ENCODE results near the gene GLIPR1L2. TPM values are rescaled to one million over a fixed set of nuclear protein-coding genes. Genes with fewer than 3 reads are reported as not detected.
A peak's percentile ranks its signal among the peaks of the same experiment; 100 is the strongest.
"Not testable (repeated sequence)": the region's sequence is repeated elsewhere in the genome, so short reads cannot be mapped to it uniquely, and the experiment has no call there.

The GLIPR1L2 gene
- total and polyA plus RNA-seq, 2 experiments from 2014 or later: 0.08 TPM; not detected in 1

DNA sequence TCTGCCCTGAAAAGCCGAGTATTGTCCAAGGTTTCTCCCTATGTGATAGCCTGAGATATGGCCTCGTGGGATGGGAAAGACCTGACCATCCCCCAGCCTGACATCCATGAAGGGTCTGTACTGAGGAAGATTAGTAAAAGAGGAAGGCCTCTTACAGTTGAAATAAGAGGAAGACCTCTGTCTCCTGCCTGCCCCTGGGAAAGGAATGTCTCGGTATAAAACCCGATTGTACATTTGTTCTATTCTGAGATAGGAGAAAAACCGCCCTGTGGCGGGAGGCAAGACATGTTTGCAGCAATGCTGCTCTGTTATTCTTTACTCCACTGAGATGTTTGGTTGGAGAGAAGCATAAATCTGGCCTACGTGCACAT is 54.2 kb downstream of the GLIPR1L2 start:
- not testable (repeated sequence) for H3K4me2 ChIP-seq; H3K4me3 Mint-ChIP-seq; H3F3A ChIP-seq (replicated peaks; ENCODE audit: low read depth); H4K20me1 ChIP-seq (replicated peaks; ENCODE audit: insufficient read depth); DNase-seq (ENCODE audit: low spot score); H3K4me1 ChIP-seq (ENCODE audit: insufficient read depth); H3K9me2 ChIP-seq (ENCODE audit: insufficient read depth); H3K27ac Mint-ChIP-seq; H3K79me2 ChIP-seq (replicated peaks; ENCODE audit: insufficient read depth); H3K27me3 Mint-ChIP-seq (ENCODE audit: insufficient read depth, low read depth, poor library complexity); H3K4me1 Mint-ChIP-seq; ATAC-seq; H3K36me3 Mint-ChIP-seq (ENCODE audit: low read depth); H3K4me3 ChIP-seq; H3K36me3 ChIP-seq (ENCODE audit: insufficient read depth); H3K27me3 ChIP-seq (ENCODE audit: insufficient read depth); H3K27ac ChIP-seq (ENCODE audit: low read depth)
- H2AFZ ChIP-seq: peak overlapping the region; percentile 69
- peaks cover 20% of the 10 kb centered on the region for H3K9me3 Mint-ChIP-seq

DNA sequence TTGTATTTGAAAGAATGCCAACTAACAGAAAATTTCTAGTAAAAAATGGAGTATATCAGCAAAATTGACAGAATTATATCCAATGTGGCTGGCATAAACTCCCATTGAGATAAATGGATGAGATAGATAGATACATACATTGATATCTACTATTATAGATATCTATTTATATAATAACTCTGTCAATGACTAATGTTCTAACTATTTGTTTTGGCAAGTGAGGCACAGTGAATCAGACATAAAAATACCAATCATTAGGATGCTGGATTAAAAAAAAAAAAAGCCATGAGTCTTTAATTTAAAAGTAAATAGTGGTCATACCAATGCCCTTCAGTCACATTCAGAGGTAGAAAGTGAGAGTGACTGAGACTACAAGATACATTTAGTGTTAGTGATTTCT is 56.0 kb downstream of the GLIPR1L2 start:
- H3K4me3 Mint-ChIP-seq: no peak overlapping the region
- Histone ChIP-seq H2AFZ (no peak overlapping the region), H4K20me1 (replicated peaks; ENCODE audit: insufficient read depth) (no peaks in the 10 kb centered on the region), H3K4me1 (ENCODE audit: insufficient read depth) (no peaks in the 10 kb centered on the region), H3K27me3 (ENCODE audit: insufficient read depth) (no peaks in the 10 kb centered on the region), H3K36me3 (ENCODE audit: insufficient read depth) (no peaks in the 10 kb centered on the region), H3K4me3 (no peak overlapping the region), H3K79me2 (replicated peaks; ENCODE audit: insufficient read depth) (no peaks in the 10 kb centered on the region), H3K9me2 (ENCODE audit: insufficient read depth) (peaks cover 8% of the 10 kb centered on the region; the same call in 1 of the 2 replicates), H3K27ac (ENCODE audit: low read depth) (no peak overlapping the region), H3K4me2 (no peak overlapping the region), H3F3A (replicated peaks; ENCODE audit: low read depth) (no peaks in the 10 kb centered on the region)
- peaks cover 9% of the 10 kb centered on the region; the same call in 1 of the 3 replicates for H3K9me3 Mint-ChIP-seq
- H3K27me3 Mint-ChIP-seq (ENCODE audit: insufficient read depth, low read depth, poor library complexity): no peaks in the 10 kb centered on the region
- H3K36me3 Mint-ChIP-seq (ENCODE audit: low read depth): no peaks in the 10 kb centered on the region; the same call in 2 of the 3 replicates
- ATAC-seq (no peak), DNase-seq (ENCODE audit: low spot score) (no peak)
- H3K27ac Mint-ChIP-seq: no peak overlapping the region
- H3K4me1 Mint-ChIP-seq: no peaks in the 10 kb centered on the region
- no peak for TF ChIP-seq ZNF114 (CRISPR knock-in tag; IDR thresholded peaks at IDR 0.05)
- TF ChIP-seq EZH2phosphoT487 (IDR thresholded peaks at IDR 0.05; ENCODE audit: unreplicated experiment): no peak
- TF ChIP-seq ZNF331 (CRISPR knock-in tag; IDR thresholded peaks at IDR 0.05; ENCODE audit: low read depth): no peak
- no peak for TF ChIP-seq CREB1 (CRISPR knock-in tag; IDR thresholded peaks at IDR 0.05; ENCODE audit: low read depth)
- no peak for TF ChIP-seq NANOG (IDR thresholded peaks at IDR 0.05; ENCODE audit: borderline replicate concordance)
- TF ChIP-seq, protein P1, sequence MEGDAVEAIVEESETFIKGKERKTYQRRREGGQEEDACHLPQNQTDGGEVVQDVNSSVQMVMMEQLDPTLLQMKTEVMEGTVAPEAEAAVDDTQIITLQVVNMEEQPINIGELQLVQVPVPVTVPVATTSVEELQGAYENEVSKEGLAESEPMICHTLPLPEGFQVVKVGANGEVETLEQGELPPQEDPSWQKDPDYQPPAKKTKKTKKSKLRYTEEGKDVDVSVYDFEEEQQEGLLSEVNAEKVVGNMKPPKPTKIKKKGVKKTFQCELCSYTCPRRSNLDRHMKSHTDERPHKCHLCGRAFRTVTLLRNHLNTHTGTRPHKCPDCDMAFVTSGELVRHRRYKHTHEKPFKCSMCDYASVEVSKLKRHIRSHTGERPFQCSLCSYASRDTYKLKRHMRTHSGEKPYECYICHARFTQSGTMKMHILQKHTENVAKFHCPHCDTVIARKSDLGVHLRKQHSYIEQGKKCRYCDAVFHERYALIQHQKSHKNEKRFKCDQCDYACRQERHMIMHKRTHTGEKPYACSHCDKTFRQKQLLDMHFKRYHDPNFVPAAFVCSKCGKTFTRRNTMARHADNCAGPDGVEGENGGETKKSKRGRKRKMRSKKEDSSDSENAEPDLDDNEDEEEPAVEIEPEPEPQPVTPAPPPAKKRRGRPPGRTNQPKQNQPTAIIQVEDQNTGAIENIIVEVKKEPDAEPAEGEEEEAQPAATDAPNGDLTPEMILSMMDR (conservative IDR thresholded peaks at IDR 0.05; ENCODE audit: low read depth in 2 of 2): no peak
- no peak for TF ChIP-seq STAT1 (IDR thresholded peaks at IDR 0.05; ENCODE audit: unreplicated experiment)
- TF ChIP-seq, protein P2, sequence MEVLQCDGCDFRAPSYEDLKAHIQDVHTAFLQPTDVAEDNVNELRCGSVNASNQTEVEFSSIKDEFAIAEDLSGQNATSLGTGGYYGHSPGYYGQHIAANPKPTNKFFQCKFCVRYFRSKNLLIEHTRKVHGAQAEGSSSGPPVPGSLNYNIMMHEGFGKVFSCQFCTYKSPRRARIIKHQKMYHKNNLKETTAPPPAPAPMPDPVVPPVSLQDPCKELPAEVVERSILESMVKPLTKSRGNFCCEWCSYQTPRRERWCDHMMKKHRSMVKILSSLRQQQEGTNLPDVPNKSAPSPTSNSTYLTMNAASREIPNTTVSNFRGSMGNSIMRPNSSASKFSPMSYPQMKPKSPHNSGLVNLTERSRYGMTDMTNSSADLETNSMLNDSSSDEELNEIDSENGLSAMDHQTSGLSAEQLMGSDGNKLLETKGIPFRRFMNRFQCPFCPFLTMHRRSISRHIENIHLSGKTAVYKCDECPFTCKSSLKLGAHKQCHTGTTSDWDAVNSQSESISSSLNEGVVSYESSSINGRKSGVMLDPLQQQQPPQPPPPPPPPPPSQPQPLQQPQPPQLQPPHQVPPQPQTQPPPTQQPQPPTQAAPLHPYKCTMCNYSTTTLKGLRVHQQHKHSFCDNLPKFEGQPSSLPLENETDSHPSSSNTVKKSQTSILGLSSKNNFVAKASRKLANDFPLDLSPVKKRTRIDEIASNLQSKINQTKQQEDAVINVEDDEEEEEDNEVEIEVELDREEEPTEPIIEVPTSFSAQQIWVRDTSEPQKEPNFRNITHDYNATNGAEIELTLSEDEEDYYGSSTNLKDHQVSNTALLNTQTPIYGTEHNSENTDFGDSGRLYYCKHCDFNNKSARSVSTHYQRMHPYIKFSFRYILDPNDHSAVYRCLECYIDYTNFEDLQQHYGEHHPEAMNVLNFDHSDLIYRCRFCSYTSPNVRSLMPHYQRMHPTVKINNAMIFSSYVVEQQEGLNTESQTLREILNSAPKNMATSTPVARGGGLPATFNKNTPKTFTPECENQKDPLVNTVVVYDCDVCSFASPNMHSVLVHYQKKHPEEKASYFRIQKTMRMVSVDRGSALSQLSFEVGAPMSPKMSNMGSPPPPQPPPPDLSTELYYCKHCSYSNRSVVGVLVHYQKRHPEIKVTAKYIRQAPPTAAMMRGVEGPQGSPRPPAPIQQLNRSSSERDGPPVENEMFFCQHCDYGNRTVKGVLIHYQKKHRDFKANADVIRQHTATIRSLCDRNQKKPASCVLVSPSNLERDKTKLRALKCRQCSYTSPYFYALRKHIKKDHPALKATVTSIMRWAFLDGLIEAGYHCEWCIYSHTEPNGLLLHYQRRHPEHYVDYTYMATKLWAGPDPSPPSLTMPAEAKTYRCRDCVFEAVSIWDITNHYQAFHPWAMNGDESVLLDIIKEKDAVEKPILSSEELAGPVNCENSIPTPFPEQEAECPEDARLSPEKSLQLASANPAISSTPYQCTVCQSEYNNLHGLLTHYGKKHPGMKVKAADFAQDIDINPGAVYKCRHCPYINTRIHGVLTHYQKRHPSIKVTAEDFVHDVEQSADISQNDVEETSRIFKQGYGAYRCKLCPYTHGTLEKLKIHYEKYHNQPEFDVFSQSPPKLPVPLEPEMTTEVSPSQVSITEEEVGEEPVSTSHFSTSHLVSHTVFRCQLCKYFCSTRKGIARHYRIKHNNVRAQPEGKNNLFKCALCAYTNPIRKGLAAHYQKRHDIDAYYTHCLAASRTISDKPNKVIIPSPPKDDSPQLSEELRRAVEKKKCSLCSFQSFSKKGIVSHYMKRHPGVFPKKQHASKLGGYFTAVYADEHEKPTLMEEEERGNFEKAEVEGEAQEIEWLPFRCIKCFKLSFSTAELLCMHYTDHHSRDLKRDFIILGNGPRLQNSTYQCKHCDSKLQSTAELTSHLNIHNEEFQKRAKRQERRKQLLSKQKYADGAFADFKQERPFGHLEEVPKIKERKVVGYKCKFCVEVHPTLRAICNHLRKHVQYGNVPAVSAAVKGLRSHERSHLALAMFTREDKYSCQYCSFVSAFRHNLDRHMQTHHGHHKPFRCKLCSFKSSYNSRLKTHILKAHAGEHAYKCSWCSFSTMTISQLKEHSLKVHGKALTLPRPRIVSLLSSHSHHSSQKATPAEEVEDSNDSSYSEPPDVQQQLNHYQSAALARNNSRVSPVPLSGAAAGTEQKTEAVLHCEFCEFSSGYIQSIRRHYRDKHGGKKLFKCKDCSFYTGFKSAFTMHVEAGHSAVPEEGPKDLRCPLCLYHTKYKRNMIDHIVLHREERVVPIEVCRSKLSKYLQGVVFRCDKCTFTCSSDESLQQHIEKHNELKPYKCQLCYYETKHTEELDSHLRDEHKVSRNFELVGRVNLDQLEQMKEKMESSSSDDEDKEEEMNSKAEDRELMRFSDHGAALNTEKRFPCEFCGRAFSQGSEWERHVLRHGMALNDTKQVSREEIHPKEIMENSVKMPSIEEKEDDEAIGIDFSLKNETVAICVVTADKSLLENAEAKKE (CRISPR knock-in tag; IDR thresholded peaks at IDR 0.05): no peak
- TF ChIP-seq JUNB (IDR thresholded peaks at IDR 0.05; ENCODE audit: unreplicated experiment): no peak
- no peak for TF ChIP-seq POLR2AphosphoS5 (IDR thresholded peaks at IDR 0.05; ENCODE audit: low read depth)
- TF ChIP-seq, protein P3, sequence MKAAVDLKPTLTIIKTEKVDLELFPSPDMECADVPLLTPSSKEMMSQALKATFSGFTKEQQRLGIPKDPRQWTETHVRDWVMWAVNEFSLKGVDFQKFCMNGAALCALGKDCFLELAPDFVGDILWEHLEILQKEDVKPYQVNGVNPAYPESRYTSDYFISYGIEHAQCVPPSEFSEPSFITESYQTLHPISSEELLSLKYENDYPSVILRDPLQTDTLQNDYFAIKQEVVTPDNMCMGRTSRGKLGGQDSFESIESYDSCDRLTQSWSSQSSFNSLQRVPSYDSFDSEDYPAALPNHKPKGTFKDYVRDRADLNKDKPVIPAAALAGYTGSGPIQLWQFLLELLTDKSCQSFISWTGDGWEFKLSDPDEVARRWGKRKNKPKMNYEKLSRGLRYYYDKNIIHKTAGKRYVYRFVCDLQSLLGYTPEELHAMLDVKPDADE (IDR thresholded peaks at IDR 0.05): no peak

Measured in GM23338 (cell line).